IPS-18a (cell line): ENCODE measurements around the gene NADK.

ENCODE experiments used
- H3K27ac ChIP-seq: one replicate; pipeline ENCODE4 v1.5.1; 2013; ENCODE audit warnings: low read length
- H3K27me3 ChIP-seq: one replicate; pipeline ENCODE4 v1.6.1; 2013; ENCODE audit warnings: mild to moderate bottlenecking, low read length; ENCODE audit not compliant: control insufficient read depth, insufficient read depth
- H3K36me3 ChIP-seq: one replicate; pipeline ENCODE4 v1.6.1; 2013; ENCODE audit warnings: low read depth, low read length; ENCODE audit not compliant: control insufficient read depth
- H3K4me1 ChIP-seq: one replicate; pipeline ENCODE4 v1.6.1; 2013; ENCODE audit warnings: low read depth, low read length; ENCODE audit not compliant: control insufficient read depth
- H3K4me3 ChIP-seq: one replicate; pipeline ENCODE4 v1.5.1; 2013; ENCODE audit warnings: low read length
- H3K9ac ChIP-seq: one replicate; pipeline ENCODE4 v1.6.1; 2013; ENCODE audit warnings: mild to moderate bottlenecking, low read length, moderate library complexity
- H3K9me3 ChIP-seq: one replicate; pipeline ENCODE4 v1.6.1; 2013; ENCODE audit warnings: low read depth, low read length; ENCODE audit not compliant: control insufficient read depth

The NADK gene

GRCh38 chr1:1775327-1776226, 2.7 kb downstream of the NADK start:
- no peak overlapping the region for H3K9ac ChIP-seq
- H3K4me1 ChIP-seq = peaks cover 14% of the 10 kb centered on the region
- no peak overlapping the region for H3K4me3 ChIP-seq
- H3K36me3 ChIP-seq = peaks cover 3% of the 10 kb centered on the region
- H3K27me3 ChIP-seq = no peaks in the 10 kb centered on the region
- no peaks in the 10 kb centered on the region for H3K9me3 ChIP-seq
- H3K27ac ChIP-seq = no peak overlapping the region

GRCh38 chr1:1773874-1774273, 4.4 kb downstream of the NADK start:
- Histone ChIP-seq H3K4me1 (peaks cover 3% of the 10 kb centered on the region), H3K27ac (no peak overlapping the region), H3K4me3 (no peak overlapping the region), H3K9me3 (no peaks in the 10 kb centered on the region), H3K27me3 (no peaks in the 10 kb centered on the region), H3K36me3 (peaks cover 3% of the 10 kb centered on the region), H3K9ac (no peak overlapping the region)

- H3K9me3 ChIP-seq = no peaks in the 10 kb centered on the region
- no peak overlapping the region for H3K4me3 ChIP-seq
- no peak overlapping the region for H3K9ac ChIP-seq
- no peaks in the 10 kb centered on the region for H3K4me1 ChIP-seq
- peaks cover 11% of the 10 kb centered on the region for H3K36me3 ChIP-seq
- H3K27me3 ChIP-seq = no peaks in the 10 kb centered on the region
- H3K27ac ChIP-seq = no peak overlapping the region
These were observed 7.2 kb downstream of the NADK start for GRCh38 chr1:1771096-1771495.

- Histone ChIP-seq H3K4me3 (no peak overlapping the region), H3K27me3 (no peaks in the 10 kb centered on the region), H3K4me1 (no peaks in the 10 kb centered on the region), H3K36me3 (peaks cover 11% of the 10 kb centered on the region), H3K9ac (no peak overlapping the region), H3K27ac (no peak overlapping the region), H3K9me3 (no peaks in the 10 kb centered on the region)
These were observed 8.2 kb downstream of the NADK start for GRCh38 chr1:1770102-1770501.

- Histone ChIP-seq H3K36me3 (peaks cover 21% of the 10 kb centered on the region), H3K27me3 (no peaks in the 10 kb centered on the region), H3K9me3 (no peaks in the 10 kb centered on the region), H3K27ac (no peak overlapping the region), H3K4me1 (no peaks in the 10 kb centered on the region), H3K4me3 (no peak overlapping the region), H3K9ac (no peak overlapping the region)
These were observed 9.8 kb downstream of the NADK start for GRCh38 chr1:1768249-1768992.

- Histone ChIP-seq H3K27ac (no peak overlapping the region), H3K4me3 (no peak overlapping the region), H3K27me3 (no peaks in the 10 kb centered on the region), H3K4me1 (no peaks in the 10 kb centered on the region), H3K9me3 (no peaks in the 10 kb centered on the region), H3K36me3 (peaks cover 39% of the 10 kb centered on the region), H3K9ac (no peak overlapping the region)
These were observed 13.3 kb downstream of the NADK start for GRCh38 chr1:1764876-1765470.

- peaks cover 44% of the 10 kb centered on the region for H3K36me3 ChIP-seq
- no peak overlapping the region for H3K9ac ChIP-seq
- no peak overlapping the region for H3K4me3 ChIP-seq
- H3K9me3 ChIP-seq = no peaks in the 10 kb centered on the region
- no peak overlapping the region for H3K27ac ChIP-seq
- no peaks in the 10 kb centered on the region for H3K4me1 ChIP-seq
- H3K27me3 ChIP-seq = no peaks in the 10 kb centered on the region
These were observed 14.3 kb downstream of the NADK start for GRCh38 chr1:1763657-1764621.

GRCh38 chr1:1761504-1762376, 16.5 kb downstream of the NADK start:
- Histone ChIP-seq H3K4me1 (no peaks in the 10 kb centered on the region), H3K36me3 (peaks cover 40% of the 10 kb centered on the region), H3K27ac (no peak overlapping the region), H3K9ac (no peak overlapping the region), H3K4me3 (no peak overlapping the region), H3K9me3 (no peaks in the 10 kb centered on the region), H3K27me3 (no peaks in the 10 kb centered on the region)

- peaks cover 49% of the 10 kb centered on the region for H3K36me3 ChIP-seq
- H3K4me3 ChIP-seq = no peak overlapping the region
- no peak overlapping the region for H3K27ac ChIP-seq
- H3K27me3 ChIP-seq = no peaks in the 10 kb centered on the region
- no peak overlapping the region for H3K9ac ChIP-seq
- H3K4me1 ChIP-seq = no peaks in the 10 kb centered on the region
- no peaks in the 10 kb centered on the region for H3K9me3 ChIP-seq
These were observed 17.6 kb downstream of the NADK start for GRCh38 chr1:1760715-1761114.

GRCh38 chr1:1760345-1760650, 18.0 kb downstream of the NADK start:
- Histone ChIP-seq H3K9me3 (no peaks in the 10 kb centered on the region), H3K9ac (no peak overlapping the region), H3K27me3 (no peaks in the 10 kb centered on the region), H3K36me3 (peaks cover 50% of the 10 kb centered on the region), H3K4me3 (no peak overlapping the region), H3K27ac (no peak overlapping the region), H3K4me1 (no peaks in the 10 kb centered on the region)
